HepG2 (cell line): ENCODE data around the gene MSH3. TPM values are rescaled to one million over a fixed set of nuclear protein-coding genes. Genes with fewer than 3 reads are reported as not detected.

Experiments used
- ATAC-seq: fragments of 200-7000 bp; cut with Tn5 transposase; 3 replicates; pipeline ENCODE4 v1.9.1; 2020; ENCODE audit warnings: mild to moderate bottlenecking, moderate library complexity
- BruUV-seq: library from RNA; stranded (reverse); fragments of 400-500 nt; replicated peaks from 2 replicates; lab custom pipeline; 2021; lab: Mats Ljungman, UMichigan
- CTCF ChIA-PET: fragments of 300-600 bp; formaldehyde crosslinking; extraction: SDS; loops from one replicate; lab custom pipeline; 2021; ENCODE audit warnings: low total read pairs, inconsistent platforms, low intra/inter-chr PET ratio; lab: Yijun Ruan, JAX
- POLR2A ChIA-PET: fragments of 350-600 bp; sonication (Branson Sonifier 250); formaldehyde crosslinking; loops from one replicate; lab custom pipeline; 2020; ENCODE audit warnings: antibody characterized with exemption, inconsistent platforms; lab: Yijun Ruan, JAX
- DNase-seq: peaks from one replicate; pipeline ENCODE4 v3.0.0-alpha.2; 2015; ENCODE audit warnings: low spot score
- FAIRE-seq: peaks from 3 replicates; lab custom pipeline; 2011; peaks lifted over from hg19 to GRCh38; lab: Jason Lieb, UNC
- H2AFZ ChIP-seq: one replicate; pipeline ENCODE4 v1.6.1; 2011; ENCODE audit warnings: low read length, inconsistent platforms
- H3K27ac ChIP-seq: fragments of 300-600 bp; 3 replicates; pipeline ENCODE4 v1.8.0; 2011; ENCODE audit warnings: mixed run types, mild to moderate bottlenecking, mixed read lengths, low read length, inconsistent platforms; ENCODE audit not compliant: insufficient read depth; ENCODE audit errors: extremely low read length
- H3K27me3 ChIP-seq, 2 experiments: fragments of 200-600 bp in 1 of 2; 2 replicates in 1 of 2; 3 replicates in 1 of 2; pipeline versions ENCODE4 v1.6.0 to v1.8.0; 2011; ENCODE audit warnings: low read length in 2 of 2, mild to moderate bottlenecking in 2 of 2, moderate library complexity in 2 of 2, inconsistent platforms in 1 of 2; ENCODE audit not compliant: insufficient read depth in 2 of 2, control insufficient read depth in 1 of 2
- H3K36me3 ChIP-seq, 2 experiments: fragments of 200-600 bp in 1 of 2; replicated peaks in 1 of 2; 2 replicates in 1 of 2; 3 replicates in 1 of 2; pipeline versions ENCODE4 v1.5.1 to v1.8.0; 2011; ENCODE audit warnings: low read length in 2 of 2, inconsistent platforms in 1 of 2; ENCODE audit not compliant: insufficient read depth in 2 of 2, control insufficient read depth in 1 of 2
- H3K4me1 ChIP-seq: 2 replicates; pipeline ENCODE4 v1.5.1; 2012; ENCODE audit warnings: low read length, inconsistent platforms; ENCODE audit not compliant: insufficient read depth
- H3K4me2 ChIP-seq: 2 replicates; pipeline ENCODE4 v1.6.0; 2011; ENCODE audit warnings: low read depth, low read length, inconsistent platforms
- H3K4me3 ChIP-seq, 3 experiments: fragments of 200-600 bp in 1 of 3; sonication (generic), shearing (Covaris generic) in 1 of 3; replicated peaks in 1 of 3; 2 replicates each; pipeline ENCODE4 v1.5.1; 2011 to 2016; ENCODE audit warnings: low read length in 3 of 3, inconsistent platforms in 2 of 3, low read depth in 2 of 3, mild to moderate bottlenecking in 2 of 3, control low read depth in 1 of 3, mixed read lengths in 1 of 3; ENCODE audit not compliant: insufficient read depth in 1 of 3
- H3K79me2 ChIP-seq: one replicate; pipeline ENCODE4 v1.6.1; 2011; ENCODE audit warnings: low read length, inconsistent platforms; ENCODE audit not compliant: insufficient read depth
- H3K9ac ChIP-seq: 2 replicates; pipeline ENCODE4 v1.6.0; 2011; ENCODE audit warnings: mild to moderate bottlenecking, low read depth, low read length, inconsistent platforms; ENCODE audit not compliant: insufficient read depth
- H3K9me3 ChIP-seq: 2 replicates; pipeline ENCODE4 v1.5.1; 2012; ENCODE audit warnings: mild to moderate bottlenecking, low read length
- H4K20me1 ChIP-seq: 2 replicates; pipeline ENCODE4 v1.6.0; 2011; ENCODE audit warnings: inconsistent platforms, mild to moderate bottlenecking, low read length, moderate library complexity; ENCODE audit not compliant: insufficient read depth
- KMT2B ChIP-seq: IDR thresholded peaks from 2 replicates; pipeline ENCODE4 v1.6.1; 2016; ENCODE audit warnings: missing genetic modification reagents, missing compliant biosample characterization
- NFE2L2 ChIP-seq: fragments of 150-350 bp; IDR thresholded peaks from 2 replicates; pipeline ENCODE4 v1.6.1; 2014; ENCODE audit warnings: low read length
- SIX1 ChIP-seq: sonication (generic); formaldehyde crosslinking; IDR thresholded peaks from 2 replicates; pipeline ENCODE4 v1.4.0; 2020; ENCODE audit warnings: missing genetic modification reagents, borderline replicate concordance
- SKI ChIP-seq: fragments of 450-650 bp; IDR thresholded peaks from one replicate; pipeline ENCODE4 v1.6.1; 2018; ENCODE audit warnings: mild to moderate bottlenecking; ENCODE audit not compliant: partially characterized antibody
- SMAD3 ChIP-seq: sonication (generic); formaldehyde crosslinking; IDR thresholded peaks from 2 replicates; pipeline ENCODE4 v1.4.0; 2020; ENCODE audit warnings: missing genetic modification reagents
- TBL1XR1 ChIP-seq: fragments of 150-350 bp; IDR thresholded peaks from 2 replicates; pipeline ENCODE4 v1.6.1; 2014; ENCODE audit warnings: borderline replicate concordance, low read length; ENCODE audit not compliant: partially characterized antibody
- TCF7 ChIP-seq: sonication (generic); IDR thresholded peaks from 2 replicates; pipeline ENCODE4 v1.6.1; 2016; ENCODE audit warnings: antibody characterized with exemption, low read depth
- ZFP62 ChIP-seq: sonication (generic); formaldehyde crosslinking; IDR thresholded peaks from 2 replicates; pipeline ENCODE4 v1.4.0; 2020; ENCODE audit warnings: missing genetic modification reagents
- ZNF256 ChIP-seq: sonication (generic); formaldehyde crosslinking; conservative IDR thresholded peaks from 2 replicates; pipeline ENCODE4 v1.4.0; 2020; ENCODE audit warnings: missing genetic modification reagents
- ZNF510 ChIP-seq: sonication (generic); formaldehyde crosslinking; IDR thresholded peaks from 2 replicates; pipeline ENCODE4 v1.4.0; 2020; ENCODE audit warnings: low read depth, mild to moderate bottlenecking, missing genetic modification reagents
- WGBS: methylation state at CpG from one replicate; pipeline ENCODE4 v1.1.6; 2017; ENCODE audit warnings: low lambda C conversion rate; 5-methylcytosine and 5-hydroxymethylcytosine counted together
- in situ Hi-C: cut with HindIII; loops from 2 replicates; pipeline ENCODE4 v1.10.0; 2017; ENCODE audit warnings: low pct_unique_long_range_greater_than_20kb; ENCODE audit not compliant: extremely low pct_ligation_motif_present
- intact Hi-C: fragments of 100-400 bp; cut with micrococcal nuclease; formaldehyde crosslinking; loops from one replicate; pipeline ENCODE4 v1.10.0; 2022; ENCODE audit not compliant: unreplicated experiment
- polyA plus RNA-seq, 8 experiments: library from polyadenylated mRNA; depleted of rRNA in 3 of 8; stranded (reverse) in 7 of 8; unstranded in 1 of 8; fragments of >200 nt; fragmentation: Illumina TruSeq in 4 of 8; extraction: Trizol in 4 of 8; gene quantifications; 2 replicates each; pipeline versions ENCODE4 v1.2.1 to v1.2.3, GENCODE V29; 2011 to 2016; ENCODE audit warnings: low read depth in 4 of 8, missing spikeins in 1 of 8, mixed read lengths in 1 of 8; ENCODE audit not compliant: insufficient read depth in 1 of 8
- total RNA-seq, 5 experiments: library from RNA; depleted of rRNA; stranded (reverse); fragments of >200 nt; fragmentation: Illumina TruSeq; extraction: Trizol; gene quantifications; 2 replicates each; pipeline ENCODE4 v1.2.3, GENCODE V29; 2016; ENCODE audit warnings: low read depth in 1 of 5
- TF ChIP-seq, protein P1 (sequence below): sonication (generic); formaldehyde crosslinking; IDR thresholded peaks from 2 replicates; pipeline ENCODE4 v1.8.1; 2022; ENCODE audit warnings: mild to moderate bottlenecking, missing genetic modification reagents

The MSH3 gene
- total and polyA plus RNA-seq, 2 of the 13 experiments (the other 11 are each of a cell fraction or from before 2014, with no cell fraction given), result 4.0 to 16.4 TPM

DNA sequence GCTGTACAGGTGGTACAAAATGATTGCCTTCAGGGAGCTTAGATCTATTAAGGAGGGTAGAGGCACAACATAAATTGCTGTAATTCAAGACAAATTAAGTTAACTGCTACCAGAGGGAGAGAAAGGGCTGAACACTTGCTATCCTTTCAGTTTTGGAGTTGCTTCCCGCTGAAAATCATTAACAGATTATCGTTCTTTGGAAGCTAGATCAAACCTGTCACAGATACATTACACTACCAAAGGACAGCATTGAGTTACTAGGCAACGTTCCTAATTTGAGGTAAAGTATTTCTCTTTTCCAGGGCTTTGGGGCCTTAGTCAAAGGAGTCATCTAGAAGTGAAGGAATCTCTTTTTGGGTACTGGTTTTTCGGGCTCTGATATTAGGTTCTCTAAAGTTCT lies 85.0 kb downstream of the MSH3 start:
- in situ Hi-C loops (no loop called here), intact Hi-C loops (no loop called here)
- POLR2A ChIA-PET, result no interaction called here
- Histone ChIP-seq H4K20me1 (no peaks in the 10 kb centered on the region), H3K4me1 (no peaks in the 10 kb centered on the region), H3K4me3 (no peak overlapping the region), H2AFZ (no peak overlapping the region), H3K36me3 (peaks cover 1 to 8% of the 10 kb centered on the region in 2 experiments; a peak in 4 of 5 replicates), H3K4me2 (no peak overlapping the region), H3K27ac (no peak overlapping the region), H3K27me3 (no peaks in the 10 kb centered on the region), H3K9me3 (no peaks in the 10 kb centered on the region), H3K79me2 (no peaks in the 10 kb centered on the region), H3K9ac (no peak overlapping the region)
- BruUV-seq, result no TSS peak
- FAIRE-seq (no peak), ATAC-seq (no peak), DNase-seq (no peak)
- WGBS, result 94% methylated on average over 4 of the region's 4 CpGs
- TF ChIP-seq SMAD3 (CRISPR knock-in tag) (no peak), SKI (no peak), TCF7 (no peak), KMT2B (CRISPR knock-in tag) (no peak), TBL1XR1 (no peak), NFE2L2 (no peak), ZFP62 (no peak), ZNF256 (no peak), ZNF510 (CRISPR knock-in tag) (no peak), SIX1 (CRISPR knock-in tag) (no peak)
- TF ChIP-seq, protein P1, sequence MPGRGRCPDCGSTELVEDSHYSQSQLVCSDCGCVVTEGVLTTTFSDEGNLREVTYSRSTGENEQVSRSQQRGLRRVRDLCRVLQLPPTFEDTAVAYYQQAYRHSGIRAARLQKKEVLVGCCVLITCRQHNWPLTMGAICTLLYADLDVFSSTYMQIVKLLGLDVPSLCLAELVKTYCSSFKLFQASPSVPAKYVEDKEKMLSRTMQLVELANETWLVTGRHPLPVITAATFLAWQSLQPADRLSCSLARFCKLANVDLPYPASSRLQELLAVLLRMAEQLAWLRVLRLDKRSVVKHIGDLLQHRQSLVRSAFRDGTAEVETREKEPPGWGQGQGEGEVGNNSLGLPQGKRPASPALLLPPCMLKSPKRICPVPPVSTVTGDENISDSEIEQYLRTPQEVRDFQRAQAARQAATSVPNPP (CRISPR knock-in tag), result no peak
- CTCF ChIA-PET, result no interaction called here
